ENCODE measurements around the gene CAND2.

GRCh38 chr3:12884186-12884680 lies 87.8 kb downstream of the CAND2 start:
- no peak for TF ChIP-seq TAF1 (IDR thresholded peaks at IDR 0.05; ENCODE audit: borderline replicate concordance, low read depth, low read length)
- TF ChIP-seq POLR2AphosphoS5 (IDR thresholded peaks at IDR 0.05; ENCODE audit: low read depth, low read length), result no peak
- TF ChIP-seq POLR2A (IDR thresholded peaks at IDR 0.05; ENCODE audit: low read depth, low read length), result no peak

Measured in GM12892 (cell line).